Right cardiac atrium (tissue), 5 donors: Measurements from ENCODE around the gene CCN2. TPM values are rescaled to one million over a fixed set of nuclear protein-coding genes. Genes with fewer than 3 reads are reported as not detected.

Experiments used
- ATAC-seq, 2 donors: fragments of 200-7000 bp; cut with Tn5 transposase; one replicate each; pipeline versions ENCODE4 v1.8.0 to v1.9.1; 2020; ENCODE audit warnings: moderate library complexity in 2 of 2, mild to moderate bottlenecking in 1 of 2
- DNase-seq, 3 donors: peaks; one replicate each; pipeline ENCODE4 v3.0.0-alpha.2; 2020
- H3K27ac ChIP-seq: one replicate; pipeline ENCODE4 v1.5.1; 2013; ENCODE audit warnings: mild to moderate bottlenecking, low read length, control low read depth, moderate library complexity
- H3K27me3 ChIP-seq: one replicate; pipeline ENCODE4 v1.6.1; 2013; ENCODE audit not compliant: control insufficient read depth, insufficient read depth
- H3K4me1 ChIP-seq: one replicate; pipeline ENCODE4 v1.6.1; 2013; ENCODE audit warnings: low read length; ENCODE audit not compliant: control insufficient read depth, insufficient read depth
- H3K4me3 ChIP-seq: one replicate; pipeline ENCODE4 v1.5.1; 2013; ENCODE audit warnings: low read length, control low read depth
- H3K9me3 ChIP-seq: one replicate; pipeline ENCODE4 v1.6.1; 2013; ENCODE audit warnings: low read length; ENCODE audit not compliant: control insufficient read depth
- whole genome bisulfite sequencing: extraction: QIAGEN DNeasy Blood & Tissue Kit; methylation state at CpG from one replicate; pipeline ENCODE4 v1.1.7; 2013; 5-methylcytosine and 5-hydroxymethylcytosine counted together
- intact Hi-C, 4 donors: fragments of 100-400 bp; cut with DNase I; formaldehyde crosslinking; loops; one replicate each; pipeline versions ENCODE4 v1.11.0 to v1.14.0; 2022 to 2023
- polyA plus RNA-seq: library from polyadenylated mRNA; stranded (reverse); fragments of 200-250 nt; gene quantifications from one replicate; pipeline ENCODE4 v1.2.3, GENCODE V29; 2013
- total RNA-seq, 4 donors: library from RNA; stranded (reverse); fragmentation: NEBNext Ultra II Directional; extraction: Animal tissue kit (Norgen Biotek cat#: 25700); gene quantifications; one replicate each; pipeline ENCODE4 v1.2.1, GENCODE V29; 2021
- donor health status: healthy with polysubstance abuse.
- donor health status: DM: no; HTN: yes; CAD: no.
- donor health status: DM: no; HTN: no; CAD: no.
- donor health status: DM: no; HTN: yes; CAD: no; lungs with severe emphysema.
- donor health status: DM: yes; HTN: yes; CAD: no.

The CCN2 gene
- total and polyA plus RNA-seq, 5 donors: 35.8 to 602 (median 65.3) TPM

- no peak overlapping the region for H3K27ac ChIP-seq
- no peaks in the 10 kb centered on the region for H3K4me1 ChIP-seq
- H3K9me3 ChIP-seq: no peaks in the 10 kb centered on the region
- WGBS: 91% methylated on average over 6 of the region's 6 CpGs
- no peak overlapping the region for H3K4me3 ChIP-seq
- DNase-seq (no peak), ATAC-seq (no peak)
- H3K27me3 ChIP-seq: no peaks in the 10 kb centered on the region
- intact Hi-C loops: loop anchor here in 1 of 4 donors (10.0 kb wide), 1 partner anchor 198 kb away; no protein-coding TSS in a partner anchor
Measured at GRCh38 chr6:131966443-131966842, 15.3 kb upstream of the CCN2 start.

DNA sequence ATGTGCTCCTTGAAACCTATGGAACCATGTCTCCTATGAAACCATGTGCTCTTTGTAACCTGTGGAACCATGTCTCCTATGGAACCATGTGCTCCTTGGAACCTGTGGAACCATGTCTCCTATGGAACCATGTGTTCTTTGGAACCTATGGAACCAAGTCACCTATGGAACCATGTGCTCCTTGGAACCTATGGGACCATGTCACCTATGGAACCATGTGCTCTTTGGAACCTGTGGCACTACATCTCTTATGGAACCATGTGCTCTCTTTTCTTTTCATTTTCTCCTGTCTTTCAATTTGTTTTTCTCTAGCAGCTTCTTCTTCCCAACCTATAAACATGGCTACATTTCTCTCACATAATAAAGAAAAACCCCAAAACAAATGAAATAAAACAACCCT is 11.9 kb upstream of the CCN2 start:
- Histone ChIP-seq H3K27ac (no peak overlapping the region), H3K27me3 (no peaks in the 10 kb centered on the region), H3K4me3 (no peak overlapping the region), H3K9me3 (no peaks in the 10 kb centered on the region), H3K4me1 (no peaks in the 10 kb centered on the region)
- intact Hi-C loops: loop anchor here in 1 of 4 donors (10.0 kb wide), 1 partner anchor 202 kb away; no protein-coding TSS in a partner anchor
- DNase-seq: no peak
- no peak for ATAC-seq

- WGBS: 48% methylated on average over 6 of the region's 6 CpGs
- ATAC-seq: no peak
- Histone ChIP-seq H3K4me1 (no peaks in the 10 kb centered on the region), H3K27me3 (no peaks in the 10 kb centered on the region), H3K9me3 (no peaks in the 10 kb centered on the region), H3K27ac (no peak overlapping the region), H3K4me3 (no peak overlapping the region)
- intact Hi-C loops: loop anchor here in 1 of 4 donors (10.0 kb wide), 1 partner anchor 204 kb away; no protein-coding TSS in a partner anchor
- DNase-seq: no peak
Measured at GRCh38 chr6:131960371-131961133, 9.4 kb upstream of the CCN2 start.

GRCh38 chr6:131958542-131959470 is 7.6 kb upstream of the CCN2 start:
- ATAC-seq: peak in 1 of 2 donors; percentile 23
- Histone ChIP-seq H3K27ac (no peak overlapping the region), H3K4me1 (no peaks in the 10 kb centered on the region), H3K9me3 (no peaks in the 10 kb centered on the region), H3K4me3 (no peak overlapping the region), H3K27me3 (no peaks in the 10 kb centered on the region)
- DNase-seq: no peak
- WGBS: 88% methylated on average over 11 of the region's 11 CpGs
- intact Hi-C loops: loop anchor here in 3 of 4 donors (10.0 kb wide), 2 partner anchors 176 to 196 kb away; no protein-coding TSS in a partner anchor

DNA sequence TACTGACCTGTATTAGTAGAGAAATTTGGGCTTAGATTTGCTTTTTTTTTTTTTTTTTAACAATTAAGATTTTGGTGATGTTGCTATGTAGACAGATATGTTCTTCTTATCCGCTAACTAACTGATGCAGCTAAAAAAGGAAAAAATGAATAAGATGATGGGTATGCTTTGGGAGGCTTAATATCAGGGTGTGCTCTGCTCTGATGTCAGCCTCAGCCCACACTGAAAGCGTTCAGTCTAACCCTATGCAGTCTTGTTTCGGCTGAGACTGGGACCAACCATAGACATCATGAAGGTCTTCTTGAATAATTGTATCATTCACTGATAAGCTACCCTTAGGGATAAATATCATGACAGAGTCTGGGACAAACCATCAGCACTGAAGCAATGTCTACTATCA is 6.9 kb upstream of the CCN2 start:
- H3K27ac ChIP-seq: no peak overlapping the region
- no peaks in the 10 kb centered on the region for H3K9me3 ChIP-seq
- 90% methylated on average over 3 of the region's 3 CpGs for WGBS
- intact Hi-C loops: loop anchor here in 3 of 4 donors (10.0 kb wide), 2 partner anchors 177 to 197 kb away; no protein-coding TSS in a partner anchor
- ATAC-seq: no peak
- H3K4me1 ChIP-seq: no peaks in the 10 kb centered on the region
- no peaks in the 10 kb centered on the region for H3K27me3 ChIP-seq
- no peak for DNase-seq
- no peak overlapping the region for H3K4me3 ChIP-seq

DNA sequence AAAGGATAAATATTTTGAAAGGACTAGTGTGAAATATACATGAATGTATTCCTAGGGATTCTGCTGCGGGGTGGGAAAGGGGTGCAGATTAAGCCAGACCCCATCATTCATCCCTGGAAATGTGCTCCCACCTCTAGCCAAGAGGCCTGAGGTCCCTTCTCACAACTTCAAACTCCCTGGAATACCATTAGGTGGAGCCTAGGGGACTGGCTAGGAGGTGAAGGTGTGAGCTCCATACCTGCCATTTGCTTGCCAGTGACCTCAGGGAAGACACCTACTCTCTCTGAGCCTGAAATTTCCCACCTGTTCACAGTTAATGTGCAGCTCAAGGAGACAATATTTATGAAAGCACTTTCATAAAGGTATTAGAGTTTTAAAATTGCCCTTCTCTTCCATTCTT is 4.7 kb upstream of the CCN2 start:
- Histone ChIP-seq H3K4me3 (no peak overlapping the region), H3K9me3 (no peaks in the 10 kb centered on the region), H3K27ac (no peak overlapping the region), H3K4me1 (no peaks in the 10 kb centered on the region), H3K27me3 (no peaks in the 10 kb centered on the region)
- WGBS: 100% methylated on average over 1 of the region's 1 CpG
- intact Hi-C loops: loop anchor here in 3 of 4 donors (10.0 kb wide), 2 partner anchors 179 to 199 kb away; no protein-coding TSS in a partner anchor
- DNase-seq: no peak
- ATAC-seq: no peak

GRCh38 chr6:131955192-131955591 is 4.0 kb upstream of the CCN2 start:
- H3K4me3 ChIP-seq: peak overlapping the region; percentile 66
- H3K9me3 ChIP-seq: no peaks in the 10 kb centered on the region
- no peaks in the 10 kb centered on the region for H3K27me3 ChIP-seq
- no peak overlapping the region for H3K27ac ChIP-seq
- no peak for DNase-seq
- no peaks in the 10 kb centered on the region for H3K4me1 ChIP-seq
- intact Hi-C loops: loop anchor here in 3 of 4 donors (10.0 kb wide), 2 partner anchors 180 to 200 kb away; no protein-coding TSS in a partner anchor
- 33% methylated on average over 6 of the region's 6 CpGs for WGBS
- ATAC-seq: no peak

DNA sequence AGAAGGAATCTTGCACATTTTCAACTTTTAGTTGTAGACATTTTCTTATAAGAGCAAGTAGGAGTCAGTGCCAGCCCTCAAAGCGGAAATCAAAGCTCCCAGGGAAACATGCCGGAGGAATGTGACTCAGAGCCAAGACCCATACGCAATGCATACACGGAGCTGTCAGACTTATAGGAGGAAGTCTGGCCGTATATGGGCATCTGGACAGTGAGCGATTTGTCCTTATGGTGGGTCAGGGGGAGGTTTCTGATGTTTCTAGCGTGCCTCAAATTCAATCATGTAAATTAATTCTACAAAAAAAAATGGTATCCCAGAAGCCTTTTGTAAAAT is 3.6 kb upstream of the CCN2 start:
- 16% methylated on average over 7 of the region's 7 CpGs for WGBS
- peak in 2 of 3 donors; percentile 47 to 78 for DNase-seq
- H3K4me1 ChIP-seq: no peaks in the 10 kb centered on the region
- no peaks in the 10 kb centered on the region for H3K9me3 ChIP-seq
- H3K4me3 ChIP-seq: peak overlapping the region; percentile 66
- H3K27me3 ChIP-seq: no peaks in the 10 kb centered on the region
- H3K27ac ChIP-seq: peak overlapping the region; percentile 45
- intact Hi-C loops: loop anchor here (5.0 to 10.0 kb wide), 3 partner anchors 178 to 200 kb away; no protein-coding TSS in a partner anchor
- ATAC-seq: no peak

DNA sequence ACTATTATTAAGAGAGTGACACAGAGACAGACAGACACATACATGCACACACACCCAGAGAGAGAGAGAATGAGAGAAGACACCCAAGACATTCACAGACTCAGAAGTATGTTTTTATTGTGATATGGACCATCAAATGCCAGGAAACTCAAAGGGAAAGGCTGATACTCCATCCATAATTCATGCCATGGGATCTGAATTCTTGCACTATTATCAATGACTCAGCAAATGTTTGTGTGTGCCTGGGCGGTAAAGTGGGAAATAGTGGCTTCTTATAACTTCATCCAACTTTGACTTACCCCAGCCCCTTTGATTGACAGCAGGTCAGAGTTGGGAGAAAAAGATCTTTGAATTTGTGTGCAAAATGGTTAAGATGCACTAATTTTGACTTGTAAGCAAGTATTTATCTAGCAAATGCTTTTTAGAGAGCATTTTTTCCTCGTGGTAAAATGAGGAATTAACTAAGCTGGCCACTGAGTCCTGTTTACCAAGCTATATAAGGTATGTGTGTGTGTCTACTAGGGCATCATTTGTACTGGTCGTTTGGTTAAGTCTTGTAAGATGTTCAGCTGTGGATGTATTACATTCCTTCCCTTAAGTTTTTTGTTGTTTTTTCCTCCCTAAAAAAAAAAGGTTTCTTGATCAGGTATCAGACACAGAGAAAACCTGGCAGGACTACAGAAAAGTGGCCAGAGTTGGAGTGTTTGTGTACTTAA is 3.0 kb upstream of the CCN2 start:
- DNase-seq: no peak
- H3K27ac ChIP-seq: no peak overlapping the region
- H3K4me3 ChIP-seq: peak overlapping the region; percentile 66
- no peaks in the 10 kb centered on the region for H3K4me1 ChIP-seq
- no peak for ATAC-seq
- H3K9me3 ChIP-seq: no peaks in the 10 kb centered on the region
- 18% methylated on average over 3 of the region's 3 CpGs for WGBS
- intact Hi-C loops: loop anchor here (5.0 to 10.0 kb wide), 3 partner anchors 178 to 201 kb away; no protein-coding TSS in a partner anchor
- no peaks in the 10 kb centered on the region for H3K27me3 ChIP-seq

DNA sequence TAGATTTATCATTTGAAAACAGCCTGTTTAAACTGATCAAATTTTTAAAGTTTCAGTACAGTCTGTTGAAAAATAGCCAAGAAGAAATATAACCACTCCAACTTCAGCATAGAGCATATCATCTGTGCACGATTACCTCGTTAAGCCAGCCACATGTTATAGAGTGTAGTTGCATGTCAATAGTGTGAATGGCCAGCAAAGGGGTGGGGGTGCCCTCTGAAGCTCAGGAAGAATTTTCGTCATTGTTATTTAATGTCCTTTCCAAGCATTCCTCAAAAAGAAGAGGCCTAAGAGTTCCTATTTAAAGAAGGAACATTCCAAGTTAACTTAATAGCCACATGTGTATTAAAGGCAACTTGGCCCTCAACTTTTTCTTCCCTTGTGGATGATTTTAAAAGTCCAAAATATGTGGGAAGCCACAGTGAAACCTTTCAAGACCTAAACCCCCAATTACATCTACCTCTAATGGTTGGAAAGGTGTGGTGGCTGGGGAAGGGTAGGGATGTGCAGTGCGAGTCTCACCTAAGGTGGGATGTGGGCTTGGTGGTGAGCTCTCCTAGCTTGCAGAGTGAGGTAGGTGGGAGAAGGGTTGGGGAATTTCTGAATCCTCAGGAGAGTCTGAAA is 1.8 kb upstream of the CCN2 start:
- Histone ChIP-seq H3K27ac (no peak overlapping the region), H3K4me1 (no peaks in the 10 kb centered on the region), H3K4me3 (no peak overlapping the region), H3K27me3 (no peaks in the 10 kb centered on the region), H3K9me3 (no peaks in the 10 kb centered on the region)
- no peak for DNase-seq
- intact Hi-C loops: loop anchor here (5.0 to 10.0 kb wide), 3 partner anchors 179 to 202 kb away; no protein-coding TSS in a partner anchor
- WGBS: 81% methylated on average over 4 of the region's 4 CpGs
- no peak for ATAC-seq
